SU-DHL-6 (cell line): ENCODE measurements around the gene ZNF138.

Experiments
- CTCF ChIP-seq: fragments of 200-600 bp; sonication (generic); IDR thresholded peaks from one replicate; pipeline ENCODE4 v1.5.1; 2017; ENCODE audit warnings: antibody characterized with exemption, mild to moderate bottlenecking, low read length, moderate library complexity; ENCODE audit not compliant: insufficient read depth, poor library complexity, severe bottlenecking
- EZH2phosphoT487 ChIP-seq: fragments of 200-600 bp; sonication (generic), shearing (Covaris generic); conservative IDR thresholded peaks from 2 replicates; pipeline ENCODE4 v1.6.1; 2018; ENCODE audit warnings: mild to moderate bottlenecking, antibody characterized with exemption, low read length, moderate library complexity, mixed read lengths

DNA sequence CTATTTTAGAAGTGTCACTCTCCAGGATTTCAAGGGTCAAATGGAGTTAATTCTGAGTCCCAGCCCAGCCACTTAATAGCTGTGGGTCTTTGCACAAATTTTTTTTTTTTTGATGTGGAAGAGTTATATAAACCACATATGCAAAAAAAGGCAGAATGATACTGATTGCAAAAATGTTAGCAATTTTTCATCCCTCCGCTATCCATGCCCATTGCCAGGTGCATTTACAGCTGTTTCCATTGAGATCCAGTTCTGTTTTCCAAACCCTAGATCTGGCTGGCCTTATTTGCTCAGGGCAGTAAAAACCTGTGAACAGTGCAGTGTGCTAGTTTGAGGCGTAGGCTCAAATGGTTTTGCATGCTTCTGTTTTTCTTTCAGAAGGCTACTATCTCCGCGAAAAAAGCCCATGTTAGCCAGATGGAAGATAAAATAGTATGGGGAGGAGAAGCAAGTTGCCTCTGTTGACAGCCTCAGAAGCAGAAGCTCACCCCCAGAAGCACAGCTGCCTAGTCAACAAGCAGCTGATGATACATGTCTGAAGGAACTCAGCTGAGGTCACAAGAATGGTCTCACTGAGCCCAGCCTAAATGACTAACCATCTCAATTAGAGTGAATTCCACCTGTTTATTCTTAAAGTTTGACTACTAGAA, 997 bp upstream of the ZNF138 start:
- TF ChIP-seq CTCF (no peak), EZH2phosphoT487 (no peak)
